ENCODE data around the gene PRSS50.
"Not testable (repeated sequence)": the region's sequence is repeated elsewhere in the genome, so short reads cannot be mapped to it uniquely, and the experiment has no call there.

PRSS50 gene, protein sequence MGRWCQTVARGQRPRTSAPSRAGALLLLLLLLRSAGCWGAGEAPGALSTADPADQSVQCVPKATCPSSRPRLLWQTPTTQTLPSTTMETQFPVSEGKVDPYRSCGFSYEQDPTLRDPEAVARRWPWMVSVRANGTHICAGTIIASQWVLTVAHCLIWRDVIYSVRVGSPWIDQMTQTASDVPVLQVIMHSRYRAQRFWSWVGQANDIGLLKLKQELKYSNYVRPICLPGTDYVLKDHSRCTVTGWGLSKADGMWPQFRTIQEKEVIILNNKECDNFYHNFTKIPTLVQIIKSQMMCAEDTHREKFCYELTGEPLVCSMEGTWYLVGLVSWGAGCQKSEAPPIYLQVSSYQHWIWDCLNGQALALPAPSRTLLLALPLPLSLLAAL

DNA sequence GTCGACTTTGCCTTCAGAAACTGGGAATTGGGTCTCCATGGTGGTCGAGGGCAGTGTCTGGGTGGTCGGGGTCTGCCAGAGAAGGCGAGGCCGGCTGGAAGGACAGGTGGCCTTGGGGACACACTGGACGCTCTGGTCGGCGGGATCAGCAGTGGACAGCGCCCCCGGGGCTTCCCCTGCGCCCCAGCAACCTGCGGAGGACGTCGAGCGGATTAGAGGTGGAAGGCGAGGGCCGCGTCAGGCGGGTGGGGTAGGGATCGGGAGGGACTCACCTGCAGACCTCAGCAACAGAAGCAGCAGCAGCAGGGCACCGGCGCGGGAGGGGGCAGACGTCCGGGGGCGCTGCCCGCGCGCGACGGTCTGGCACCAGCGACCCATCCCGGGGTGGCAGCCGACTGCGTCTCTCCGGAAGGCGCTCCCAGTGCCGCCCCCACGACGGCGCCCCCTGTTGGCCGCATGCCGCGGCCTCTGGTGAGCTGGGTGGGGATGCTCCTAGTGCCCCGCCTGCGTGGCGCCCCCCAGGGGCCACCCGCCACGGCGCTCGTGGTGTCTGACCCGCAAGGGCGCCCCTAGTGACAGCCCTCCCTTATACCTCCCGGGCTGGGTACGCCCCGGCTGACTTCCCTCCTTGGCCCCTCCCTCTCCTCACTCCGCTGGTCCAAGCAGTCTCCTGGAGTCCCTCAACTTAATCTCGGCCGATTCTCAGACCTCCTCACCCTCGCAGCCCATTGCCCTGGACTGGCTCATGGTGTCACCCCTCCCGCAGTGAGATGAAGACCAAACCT, at the start of gene PRSS50:
Gene PRSS50 (minus strand): TSS at position 423 of the 785 bp plus-strand sequence. CDS start 45 bp downstream, at position 378.
- no peak for DNase-seq (ENCODE audit: low spot score)

- DNase-seq (ENCODE audit: low spot score) = no peak
These were observed 46.5 kb upstream of the PRSS50 start for GRCh38 chr3:46764206-46764605.

DNA sequence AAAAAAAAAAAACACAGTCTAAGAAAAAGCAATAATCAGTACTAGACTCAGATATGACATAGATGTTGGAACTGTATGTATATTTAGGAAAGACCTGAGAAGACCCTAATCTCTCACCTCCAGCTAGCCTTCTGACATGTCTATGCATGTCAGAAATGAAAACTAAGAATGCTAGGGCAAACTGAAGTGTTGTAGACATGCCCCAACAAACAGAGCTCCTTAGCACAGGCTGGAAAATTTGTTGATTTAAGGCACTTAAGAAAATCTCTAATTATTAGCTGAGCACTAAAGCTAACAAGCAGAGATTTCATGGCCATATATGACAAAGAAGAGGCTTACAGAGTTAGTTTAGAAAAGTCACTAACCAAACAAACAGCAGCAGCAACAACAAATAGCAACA, 45.5 kb upstream of the PRSS50 start:
- DNase-seq (ENCODE audit: low spot score) = no peak

DNA sequence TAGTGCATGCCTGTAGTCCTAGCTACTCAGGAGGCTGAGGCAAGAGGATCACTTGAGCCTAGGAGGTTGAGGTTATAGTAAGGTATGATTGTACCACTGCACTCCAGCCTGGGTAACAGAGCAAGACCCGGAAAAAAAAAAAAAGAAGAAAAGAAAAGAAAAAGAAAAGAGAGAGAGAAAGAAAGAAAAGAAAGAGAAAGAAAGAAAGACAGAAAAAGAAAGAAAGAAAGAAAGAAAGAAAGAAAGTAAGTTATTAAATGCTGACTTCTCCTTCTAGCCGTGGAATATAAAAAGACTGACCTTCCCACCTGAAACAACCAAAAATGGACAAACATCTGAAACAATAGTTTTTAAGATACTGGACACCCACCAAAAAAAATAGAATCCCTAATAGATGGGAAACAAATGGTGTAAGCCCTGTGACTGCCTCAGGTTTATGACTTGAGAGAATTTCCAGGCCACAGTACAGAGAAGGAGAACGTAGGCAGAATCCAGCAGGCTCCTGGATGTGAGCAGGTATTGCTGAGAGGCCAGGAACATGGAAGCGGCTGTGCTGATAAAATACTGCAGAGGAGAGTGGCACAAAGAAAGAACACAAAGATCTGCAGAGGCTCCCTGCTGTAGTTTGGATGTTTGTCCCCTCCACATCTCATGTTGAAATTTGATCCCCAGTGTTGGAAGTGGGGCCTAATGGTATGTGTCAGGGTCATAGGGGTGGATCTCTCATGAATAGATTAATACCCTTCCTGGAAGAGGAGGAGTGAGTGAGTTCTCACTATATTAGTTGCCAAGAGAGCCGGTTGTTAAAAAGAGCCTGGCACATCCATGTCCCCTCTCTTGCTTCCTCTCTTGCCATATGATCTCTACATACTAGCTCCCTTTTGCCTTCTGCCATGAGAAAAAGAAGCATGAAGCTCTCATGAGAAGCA, 41.8 kb upstream of the PRSS50 start:
- no peak for DNase-seq (ENCODE audit: low spot score)

- DNase-seq (ENCODE audit: low spot score) = no peak
These were observed 39.0 kb upstream of the PRSS50 start for GRCh38 chr3:46756642-46757041.

GRCh38 chr3:46755646-46756045, 38.0 kb upstream of the PRSS50 start:
- DNase-seq (ENCODE audit: low spot score) = no peak

- not testable (repeated sequence) for DNase-seq (ENCODE audit: low spot score)
These were observed 35.5 kb upstream of the PRSS50 start for GRCh38 chr3:46753127-46753526.

- DNase-seq (ENCODE audit: low spot score) = no peak
These were observed 32.9 kb upstream of the PRSS50 start for GRCh38 chr3:46750555-46751038.

- no peak for DNase-seq (ENCODE audit: low spot score)
These were observed 31.5 kb upstream of the PRSS50 start for GRCh38 chr3:46749129-46749528.

GRCh38 chr3:46748170-46748569, 30.5 kb upstream of the PRSS50 start:
- DNase-seq (ENCODE audit: low spot score) = no peak

DNA sequence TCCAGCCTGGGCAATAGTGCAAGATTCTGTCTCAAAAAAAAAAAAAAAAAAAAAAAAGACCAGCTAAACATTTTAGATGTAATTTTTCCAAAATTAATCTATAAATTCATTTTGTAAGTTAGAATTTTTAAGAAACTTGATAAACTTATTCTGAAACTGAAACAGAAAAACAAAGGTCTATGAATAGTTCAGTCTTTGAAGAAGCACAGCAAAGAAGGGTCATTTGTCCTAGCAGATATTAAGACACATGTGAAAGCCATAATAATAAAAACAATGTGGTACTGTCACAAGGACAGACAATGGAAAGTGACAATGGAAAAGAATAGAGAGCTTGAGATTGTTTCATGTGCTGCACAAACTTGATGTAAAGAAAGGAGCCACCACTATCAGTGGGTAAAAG, 29.0 kb upstream of the PRSS50 start:
- no peak for DNase-seq (ENCODE audit: low spot score)

DNA sequence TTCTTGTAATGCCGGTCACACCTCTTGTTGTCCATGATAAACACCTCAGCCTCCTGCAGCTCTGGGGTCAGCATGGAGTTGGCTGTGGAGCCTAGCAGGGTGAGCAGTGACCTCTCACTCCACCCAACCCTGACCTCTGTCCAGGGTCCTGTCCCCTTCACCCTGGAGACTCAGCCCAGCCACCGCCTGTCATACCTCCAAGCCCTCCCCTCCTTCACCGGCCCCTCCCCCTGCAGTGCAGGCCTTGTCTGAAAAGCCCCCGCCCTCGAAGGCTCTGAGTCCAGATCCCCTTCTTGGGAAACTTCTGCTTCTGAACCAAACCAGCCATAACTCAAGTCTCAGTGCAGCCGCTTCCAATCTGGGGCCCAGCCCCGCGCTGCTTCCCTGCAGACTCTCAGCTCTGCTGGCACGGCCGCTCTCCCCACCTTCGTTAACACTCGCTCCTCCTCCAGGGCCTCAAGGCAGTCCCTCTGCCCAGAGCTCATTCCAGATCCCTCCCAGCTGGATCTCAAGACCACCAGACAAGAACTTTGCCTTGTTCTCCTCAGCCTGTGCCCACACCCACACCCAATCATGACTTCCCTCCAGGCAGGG, 25.4 kb upstream of the PRSS50 start:
- no peak for DNase-seq (ENCODE audit: low spot score)

DNA sequence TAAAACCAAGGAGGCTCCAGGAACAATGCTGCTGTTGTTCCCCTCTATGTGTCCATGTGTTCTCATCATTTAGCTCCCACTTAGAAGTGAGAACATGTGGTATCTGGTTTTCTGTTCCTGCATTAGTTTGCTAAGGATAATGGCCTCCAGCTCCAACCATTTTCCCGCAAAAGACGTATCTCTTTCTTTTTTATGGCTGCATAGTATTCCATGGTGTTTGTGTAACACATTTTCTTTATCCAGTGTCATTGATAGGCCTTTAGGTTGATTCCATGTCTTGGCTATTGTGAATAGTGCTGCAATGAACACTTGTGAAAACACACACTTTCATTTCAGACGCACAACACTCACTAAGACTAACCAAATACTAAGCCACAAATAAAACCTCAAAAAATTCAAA, 21.9 kb upstream of the PRSS50 start:
- DNase-seq (ENCODE audit: low spot score) = not testable (repeated sequence)

- no peak for DNase-seq (ENCODE audit: low spot score)
These were observed 19.7 kb upstream of the PRSS50 start for GRCh38 chr3:46737329-46737731.

GRCh38 chr3:46736006-46736872, 18.6 kb upstream of the PRSS50 start:
- DNase-seq (ENCODE audit: low spot score) = no peak

DNA sequence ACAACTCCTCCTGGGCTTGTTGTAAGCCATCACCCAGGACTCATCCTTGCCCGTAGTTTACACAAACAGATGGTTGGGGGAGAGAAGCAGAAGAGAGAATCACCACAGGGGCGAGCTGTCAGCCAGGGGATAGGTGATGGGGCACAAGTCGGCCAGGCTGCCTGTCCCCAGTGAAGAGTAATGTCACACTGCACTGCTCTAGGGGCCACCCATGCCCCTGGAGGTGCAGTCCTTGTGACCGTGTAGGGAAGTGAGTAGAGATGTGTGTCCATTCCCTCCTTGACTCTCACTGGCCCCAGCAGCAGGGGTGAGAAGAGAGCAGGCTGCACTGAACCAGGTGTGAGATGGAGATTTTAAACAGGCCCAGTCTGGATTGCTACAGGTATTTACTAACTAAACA, 17.1 kb upstream of the PRSS50 start:
- DNase-seq (ENCODE audit: low spot score) = no peak

DNA sequence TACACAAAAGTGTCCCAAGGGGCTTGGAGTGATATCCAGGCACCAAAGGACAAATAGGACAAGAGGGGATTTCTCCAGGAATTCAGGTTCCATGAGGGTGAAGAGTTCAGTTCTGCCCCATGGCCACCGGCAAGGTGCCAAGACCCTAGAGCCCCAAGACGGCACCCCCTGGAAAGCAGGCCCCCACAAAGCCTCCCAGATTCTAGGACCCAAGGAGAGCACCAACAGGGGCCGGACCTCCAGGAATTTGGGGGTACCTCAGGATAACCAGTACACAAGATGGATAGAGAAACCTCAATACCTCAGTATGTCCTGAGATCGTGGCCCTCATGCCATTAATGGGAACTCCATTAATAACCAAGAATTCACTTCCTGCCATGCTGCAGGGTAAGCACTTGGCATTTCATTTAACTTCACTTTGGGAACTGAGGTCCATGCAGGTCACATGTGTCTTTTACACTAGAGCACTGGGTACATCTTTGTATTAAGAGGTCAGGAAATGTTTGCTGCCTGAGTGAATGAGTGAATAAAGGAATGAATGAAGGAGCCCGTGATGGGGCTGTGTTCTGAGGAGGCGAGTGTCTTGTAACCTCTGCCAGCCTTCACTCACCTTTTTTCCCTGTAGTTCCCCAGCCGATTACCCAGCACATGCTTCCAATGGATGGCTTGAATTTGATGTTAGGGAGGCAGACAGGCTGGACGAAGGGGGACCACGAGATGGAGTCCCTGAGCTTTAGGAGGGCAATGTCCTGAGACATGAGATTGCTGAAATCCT, 15.5 kb upstream of the PRSS50 start:
- DNase-seq (ENCODE audit: low spot score) = no peak

DNA sequence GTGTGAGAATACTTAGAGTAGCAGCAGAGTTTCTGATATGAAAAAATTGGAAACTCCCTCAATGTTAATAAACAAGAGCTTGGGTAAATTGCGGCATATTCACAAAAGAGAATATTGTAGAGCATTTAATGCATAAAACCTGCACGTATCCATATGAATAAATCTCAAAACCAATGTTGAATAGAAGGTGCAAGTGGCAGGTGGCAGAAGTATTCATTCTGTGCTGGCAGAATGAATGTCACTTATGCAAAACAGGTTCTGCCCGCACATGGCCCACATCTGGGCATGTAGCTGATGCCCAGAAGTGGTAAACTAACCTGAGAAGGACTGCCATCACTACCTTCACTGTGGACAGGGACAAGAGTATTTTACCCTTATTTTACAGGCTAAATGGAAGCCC, 14.1 kb upstream of the PRSS50 start:
- DNase-seq (ENCODE audit: low spot score) = no peak

DNA sequence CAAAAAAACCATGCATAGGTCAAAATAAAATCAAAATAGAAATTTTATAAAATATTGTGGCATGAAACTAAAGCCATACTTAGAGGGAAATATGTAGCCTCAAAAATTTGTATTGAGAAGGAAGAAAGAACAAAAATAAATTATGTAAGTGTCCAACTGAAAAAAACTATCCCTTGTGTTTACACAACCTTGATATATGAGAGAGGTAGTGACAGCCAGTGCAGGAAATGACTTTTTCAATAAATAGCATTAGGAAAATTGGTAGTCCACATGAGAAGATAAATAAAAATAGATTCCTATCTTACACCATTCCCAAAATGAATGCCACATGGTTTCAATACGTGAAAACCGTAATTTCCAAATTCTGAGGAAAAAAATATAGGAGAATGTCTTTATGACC, 13.2 kb upstream of the PRSS50 start:
- DNase-seq (ENCODE audit: low spot score) = no peak

GRCh38 chr3:46729038-46729437, 11.4 kb upstream of the PRSS50 start:
- DNase-seq (ENCODE audit: low spot score) = no peak
